Loucy (cell line): Measurements from ENCODE around the gene ANO1.
A peak's percentile ranks its signal among the peaks of the same experiment; 100 is the strongest.

Experiments used
- H2AFZ ChIP-seq: fragments of 200-600 bp; sonication (generic); 2 replicates; pipeline ENCODE4 v1.6.0; 2016; ENCODE audit warnings: antibody characterized with exemption, mild to moderate bottlenecking, low read length, moderate library complexity
- H3F3A ChIP-seq: fragments of 200-600 bp; 2 replicates; pipeline ENCODE4 v1.6.0; 2016; ENCODE audit warnings: antibody characterized with exemption, low read depth, mild to moderate bottlenecking
- H3K27me3 ChIP-seq: fragments of 200-600 bp; sonication (generic); 2 replicates; pipeline ENCODE4 v1.6.1; 2014; ENCODE audit warnings: low read length, mild to moderate bottlenecking; ENCODE audit not compliant: insufficient read depth, poor library complexity, severe bottlenecking
- H3K36me3 ChIP-seq: fragments of 200-600 bp; sonication (generic); 2 replicates; pipeline ENCODE4 v1.6.1; 2016; ENCODE audit warnings: low read length; ENCODE audit not compliant: insufficient read depth
- H3K4me1 ChIP-seq: fragments of 200-600 bp; sonication (generic); 2 replicates; pipeline ENCODE4 v1.5.1; 2014; ENCODE audit warnings: low read length, mild to moderate bottlenecking; ENCODE audit not compliant: insufficient read depth, poor library complexity, severe bottlenecking
- H3K4me2 ChIP-seq: fragments of 200-600 bp; sonication (generic); 2 replicates; pipeline ENCODE4 v1.6.0; 2014; ENCODE audit warnings: antibody characterized with exemption, low read length, low read depth, mild to moderate bottlenecking; ENCODE audit not compliant: poor library complexity, severe bottlenecking
- H3K4me3 ChIP-seq: fragments of 200-600 bp; sonication (generic); 2 replicates; pipeline ENCODE4 v1.5.1; 2014; ENCODE audit warnings: low read length, mild to moderate bottlenecking, mixed read lengths; ENCODE audit not compliant: poor library complexity, severe bottlenecking
- H3K79me2 ChIP-seq: fragments of 200-600 bp; sonication (generic); 2 replicates; pipeline ENCODE4 v1.6.1; 2014; ENCODE audit warnings: low read length; ENCODE audit not compliant: insufficient read depth
- H3K9ac ChIP-seq: fragments of 200-600 bp; sonication (generic); 2 replicates; pipeline ENCODE4 v1.6.0; 2014; ENCODE audit warnings: mild to moderate bottlenecking, low read depth, low read length, moderate library complexity; ENCODE audit not compliant: poor library complexity, severe bottlenecking
- H3K9me2 ChIP-seq: fragments of 200-600 bp; sonication (generic); replicated peaks from 2 replicates; pipeline ENCODE4 v1.6.1; 2016; ENCODE audit warnings: low read depth, low read length, mixed read lengths
- H3K9me3 ChIP-seq: fragments of 200-600 bp; sonication (generic); 2 replicates; pipeline ENCODE4 v1.6.1; 2014; ENCODE audit warnings: mild to moderate bottlenecking, antibody characterized with exemption, low read length, low read depth; ENCODE audit not compliant: insufficient read depth
- H4K20me1 ChIP-seq: fragments of 200-600 bp; sonication (generic); 2 replicates; pipeline ENCODE4 v1.6.0; 2014; ENCODE audit warnings: antibody characterized with exemption, low read length, mild to moderate bottlenecking; ENCODE audit not compliant: insufficient read depth, poor library complexity, severe bottlenecking
- EZH2phosphoT487 ChIP-seq: fragments of 200-600 bp; IDR thresholded peaks from 2 replicates; pipeline ENCODE4 v1.6.1; 2018; ENCODE audit warnings: antibody characterized with exemption, mild to moderate bottlenecking, moderate library complexity, borderline replicate concordance
- TF ChIP-seq, protein P1 (sequence below): fragments of 200-600 bp; sonication (generic); conservative IDR thresholded peaks from 2 replicates; pipeline ENCODE4 v1.5.1; 2014; ENCODE audit warnings: mild to moderate bottlenecking, antibody characterized with exemption, low read length

The ANO1 gene

GRCh38 chr11:70137383-70137782 is 59.3 kb downstream of the ANO1 start:
- no peaks in the 10 kb centered on the region for H3K9me2 ChIP-seq
- no peaks in the 10 kb centered on the region for H3K9me3 ChIP-seq
- H3K4me3 ChIP-seq: no peak overlapping the region
- no peaks in the 10 kb centered on the region for H3K27me3 ChIP-seq
- H2AFZ ChIP-seq: no peak overlapping the region
- H3K4me1 ChIP-seq: no peaks in the 10 kb centered on the region
- no peaks in the 10 kb centered on the region for H3K36me3 ChIP-seq
- no peaks in the 10 kb centered on the region for H4K20me1 ChIP-seq
- no peaks in the 10 kb centered on the region for H3K79me2 ChIP-seq
- no peaks in the 10 kb centered on the region for H3F3A ChIP-seq
- no peak overlapping the region for H3K9ac ChIP-seq
- H3K4me2 ChIP-seq: no peak overlapping the region
- TF ChIP-seq EZH2phosphoT487: no peak
- TF ChIP-seq, protein P1, sequence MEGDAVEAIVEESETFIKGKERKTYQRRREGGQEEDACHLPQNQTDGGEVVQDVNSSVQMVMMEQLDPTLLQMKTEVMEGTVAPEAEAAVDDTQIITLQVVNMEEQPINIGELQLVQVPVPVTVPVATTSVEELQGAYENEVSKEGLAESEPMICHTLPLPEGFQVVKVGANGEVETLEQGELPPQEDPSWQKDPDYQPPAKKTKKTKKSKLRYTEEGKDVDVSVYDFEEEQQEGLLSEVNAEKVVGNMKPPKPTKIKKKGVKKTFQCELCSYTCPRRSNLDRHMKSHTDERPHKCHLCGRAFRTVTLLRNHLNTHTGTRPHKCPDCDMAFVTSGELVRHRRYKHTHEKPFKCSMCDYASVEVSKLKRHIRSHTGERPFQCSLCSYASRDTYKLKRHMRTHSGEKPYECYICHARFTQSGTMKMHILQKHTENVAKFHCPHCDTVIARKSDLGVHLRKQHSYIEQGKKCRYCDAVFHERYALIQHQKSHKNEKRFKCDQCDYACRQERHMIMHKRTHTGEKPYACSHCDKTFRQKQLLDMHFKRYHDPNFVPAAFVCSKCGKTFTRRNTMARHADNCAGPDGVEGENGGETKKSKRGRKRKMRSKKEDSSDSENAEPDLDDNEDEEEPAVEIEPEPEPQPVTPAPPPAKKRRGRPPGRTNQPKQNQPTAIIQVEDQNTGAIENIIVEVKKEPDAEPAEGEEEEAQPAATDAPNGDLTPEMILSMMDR: no peak

DNA sequence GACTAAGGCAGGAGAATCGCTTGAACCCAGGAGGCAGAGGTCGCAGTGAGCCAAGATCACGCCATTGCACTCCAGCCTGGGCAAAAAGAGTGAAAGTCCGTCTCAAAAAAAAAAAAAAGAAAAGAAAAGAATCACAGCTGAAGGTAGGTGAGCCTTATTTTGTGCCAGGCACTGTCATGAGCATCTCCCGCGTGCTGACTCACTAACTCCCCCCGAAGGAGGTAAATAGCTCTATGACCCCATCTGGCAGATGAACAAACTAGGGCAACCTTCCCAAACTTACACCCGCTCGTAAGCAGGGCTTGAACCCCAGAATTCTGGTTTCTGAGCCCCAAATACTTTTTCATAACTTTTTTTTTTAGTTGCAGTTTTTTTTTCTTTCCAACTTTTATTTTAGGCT is 60.3 kb downstream of the ANO1 start:
- TF ChIP-seq, protein P1: peak; percentile 18; the same call in 1 of the 2 replicates
- TF ChIP-seq EZH2phosphoT487: no peak
- Histone ChIP-seq H3K27me3 (no peaks in the 10 kb centered on the region), H3K79me2 (no peaks in the 10 kb centered on the region), H2AFZ (no peak overlapping the region), H3K9me3 (no peaks in the 10 kb centered on the region), H4K20me1 (no peaks in the 10 kb centered on the region), H3K36me3 (no peaks in the 10 kb centered on the region), H3K4me1 (no peaks in the 10 kb centered on the region), H3K9ac (no peak overlapping the region), H3K9me2 (no peaks in the 10 kb centered on the region), H3F3A (no peaks in the 10 kb centered on the region), H3K4me3 (no peak overlapping the region), H3K4me2 (no peak overlapping the region)

- no peaks in the 10 kb centered on the region for H4K20me1 ChIP-seq
- H3K27me3 ChIP-seq: no peaks in the 10 kb centered on the region
- no peaks in the 10 kb centered on the region for H3K9me3 ChIP-seq
- no peaks in the 10 kb centered on the region for H3K36me3 ChIP-seq
- no peaks in the 10 kb centered on the region for H3K9me2 ChIP-seq
- no peak overlapping the region for H3K4me3 ChIP-seq
- H2AFZ ChIP-seq: no peak overlapping the region
- H3K4me1 ChIP-seq: no peaks in the 10 kb centered on the region
- H3K9ac ChIP-seq: no peak overlapping the region
- H3K4me2 ChIP-seq: no peak overlapping the region
- H3K79me2 ChIP-seq: no peaks in the 10 kb centered on the region
- no peak for TF ChIP-seq EZH2phosphoT487
- TF ChIP-seq, protein P1: no peak
- no peaks in the 10 kb centered on the region for H3F3A ChIP-seq
Observed at GRCh38 chr11:70139785-70140410, 61.8 kb downstream of the ANO1 start.
